ENCODE results near the gene MFAP4. TPM values are rescaled to one million over a fixed set of nuclear protein-coding genes. Genes with fewer than 3 reads are reported as not detected.

The MFAP4 gene
- total RNA-seq, 1 experiment from 2014 or later = not detected

- intact Hi-C loops (cut with micrococcal nuclease; ENCODE audit: unreplicated experiment) = no loop called here
- H3K4me3 ChIP-seq (ENCODE audit: low read depth, low read length) = no peak overlapping the region
- Mint-ChIP-seq H3K27ac (ENCODE audit: unreplicated experiment) (no peak overlapping the region), H3K4me1 (ENCODE audit: low read depth, unreplicated experiment) (peaks cover 8% of the 10 kb centered on the region), H3K27me3 (ENCODE audit: insufficient read depth, unreplicated experiment) (peaks cover 6% of the 10 kb centered on the region), H3K36me3 (ENCODE audit: insufficient read depth, unreplicated experiment) (peaks cover 19% of the 10 kb centered on the region), H3K9me3 (ENCODE audit: unreplicated experiment) (no peaks in the 10 kb centered on the region), H3K4me3 (ENCODE audit: unreplicated experiment) (no peak overlapping the region)
- H3K4me1 ChIP-seq = peaks cover 16% of the 10 kb centered on the region; the same call in 1 of the 2 replicates
- DNase-seq = no peak
- H3K27me3 ChIP-seq (replicated peaks; ENCODE audit: control insufficient read depth, insufficient read depth, low read length) = no peaks in the 10 kb centered on the region
- no peak for TF ChIP-seq CTCF (IDR thresholded peaks at IDR 0.05; ENCODE audit: insufficient read depth in 1 of 2, low read depth in 1 of 2, low read length in 1 of 2, severe bottlenecking in 1 of 2, unreplicated experiment in 1 of 2)
- H3K36me3 ChIP-seq (ENCODE audit: control insufficient read depth, insufficient read depth, low read length) = peaks cover 1% of the 10 kb centered on the region
- CTCF ChIA-PET = interaction anchor here (0.9 kb wide), 1 partner anchor 11 kb away, joined by 3 read pairs; the partner anchor contains the start of gene MAPK7
- POLR2A ChIA-PET = interaction anchor here (0.6 to 2.4 kb wide), 2 partner anchors 11 kb away, joined by 3 to 11 read pairs; partner anchors contain the start of gene MAPK7
- H3K9me3 ChIP-seq = no peaks in the 10 kb centered on the region
- no TSS peak for BruUV-seq (replicated peaks)
These were observed 2.1 kb upstream of the MFAP4 start for GRCh38 chr17:19388791-19389785.

GRCh38 chr17:19387921-19388521, 1.0 kb upstream of the MFAP4 start:
- Mint-ChIP-seq H3K4me3 (ENCODE audit: unreplicated experiment) (peak overlapping the region; percentile 9), H3K4me1 (ENCODE audit: low read depth, unreplicated experiment) (peaks cover 8% of the 10 kb centered on the region), H3K27me3 (ENCODE audit: insufficient read depth, unreplicated experiment) (peaks cover 3% of the 10 kb centered on the region), H3K9me3 (ENCODE audit: unreplicated experiment) (no peaks in the 10 kb centered on the region), H3K36me3 (ENCODE audit: insufficient read depth, unreplicated experiment) (peaks cover 24% of the 10 kb centered on the region), H3K27ac (ENCODE audit: unreplicated experiment) (peak overlapping the region; percentile 53)
- intact Hi-C loops (cut with micrococcal nuclease; ENCODE audit: unreplicated experiment) = no loop called here
- CTCF ChIA-PET = interaction anchor here (0.9 kb wide), 1 partner anchor 10 kb away, joined by 3 read pairs; the partner anchor contains the start of gene MAPK7
- POLR2A ChIA-PET = interaction anchor here (2.4 kb wide), 1 partner anchor 10 kb away, joined by 11 read pairs; the partner anchor contains the start of gene MAPK7
- Histone ChIP-seq H3K9me3 (no peaks in the 10 kb centered on the region), H3K36me3 (ENCODE audit: control insufficient read depth, insufficient read depth, low read length) (peaks cover 4% of the 10 kb centered on the region), H3K27me3 (replicated peaks; ENCODE audit: control insufficient read depth, insufficient read depth, low read length) (no peaks in the 10 kb centered on the region), H3K4me3 (ENCODE audit: low read depth, low read length) (no peak overlapping the region), H3K4me1 (peaks cover 16% of the 10 kb centered on the region; the same call in 1 of the 2 replicates)
- BruUV-seq (replicated peaks) = no TSS peak
- no peak for TF ChIP-seq CTCF (IDR thresholded peaks at IDR 0.05; ENCODE audit: insufficient read depth in 1 of 2, low read depth in 1 of 2, low read length in 1 of 2, severe bottlenecking in 1 of 2, unreplicated experiment in 1 of 2)
- no peak for DNase-seq
